WERI-Rb-1 (cell line): ENCODE results near the gene UNC5C.

Source experiments
- DNase-seq: peaks from one replicate; pipeline ENCODE4 v3.0.0-alpha.2; 2020
- H3K27ac ChIP-seq: fragments of 250-450 bp; sonication (Bioruptor Pico); 2 replicates; pipeline ENCODE4 v1.5.1; 2020; ENCODE audit warnings: mild to moderate bottlenecking, moderate library complexity
- H3K27me3 ChIP-seq: fragments of 250-450 bp; sonication (Bioruptor Pico); 2 replicates; pipeline ENCODE4 v1.5.1; 2021; ENCODE audit warnings: mild to moderate bottlenecking, low read depth, moderate library complexity; ENCODE audit not compliant: insufficient read depth, severe bottlenecking
- H3K36me3 ChIP-seq: fragments of 250-450 bp; sonication (Bioruptor Pico); 2 replicates; pipeline ENCODE4 v1.5.1; 2020; ENCODE audit warnings: mild to moderate bottlenecking, moderate library complexity
- H3K4me3 ChIP-seq: 2 replicates; pipeline ENCODE4 v1.5.1; 2011; ENCODE audit warnings: low read depth, mild to moderate bottlenecking, control low read depth, low read length
- H3K9me3 ChIP-seq: fragments of 250-450 bp; sonication (Bioruptor Pico); 2 replicates; pipeline ENCODE4 v1.5.1; 2021; ENCODE audit warnings: mild to moderate bottlenecking, moderate library complexity; ENCODE audit not compliant: severe bottlenecking
- TF ChIP-seq, protein P1 (sequence below): IDR thresholded peaks from 2 replicates; pipeline ENCODE4 v1.5.1; 2011; ENCODE audit warnings: low read depth, mild to moderate bottlenecking, control low read depth, inconsistent platforms, low read length

UNC5C gene

DNA sequence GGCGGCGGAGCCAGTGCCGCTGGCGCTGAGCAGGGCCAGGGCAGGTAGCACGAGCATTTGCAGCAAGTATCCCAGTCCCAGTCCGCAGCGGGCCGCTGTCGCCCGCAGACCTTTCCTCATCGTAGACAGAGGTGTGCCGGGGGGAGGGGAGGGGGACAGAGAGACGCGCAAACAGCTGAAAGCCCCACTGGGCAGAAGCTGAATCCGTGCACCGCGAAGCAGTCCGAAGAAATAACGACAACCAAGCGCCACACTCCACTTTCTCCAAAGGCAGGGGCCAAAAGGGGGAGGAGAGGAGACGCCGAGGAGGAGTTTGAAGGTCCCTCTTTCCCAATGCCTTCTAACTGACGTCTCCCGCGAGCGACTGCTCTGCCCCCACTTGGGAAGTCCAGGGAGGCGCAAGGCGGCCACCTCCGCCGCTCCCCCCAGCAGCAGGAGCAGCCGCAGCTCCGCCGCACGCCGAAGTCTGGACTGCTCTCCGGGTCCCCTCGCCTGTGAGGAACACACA lies at the start of gene UNC5C:
Gene UNC5C (minus strand): TSS at position 236 of the 508 bp plus-strand sequence.
- no peaks in the 10 kb centered on the region for H3K9me3 ChIP-seq
- DNase-seq, result peak; percentile 76

DNA sequence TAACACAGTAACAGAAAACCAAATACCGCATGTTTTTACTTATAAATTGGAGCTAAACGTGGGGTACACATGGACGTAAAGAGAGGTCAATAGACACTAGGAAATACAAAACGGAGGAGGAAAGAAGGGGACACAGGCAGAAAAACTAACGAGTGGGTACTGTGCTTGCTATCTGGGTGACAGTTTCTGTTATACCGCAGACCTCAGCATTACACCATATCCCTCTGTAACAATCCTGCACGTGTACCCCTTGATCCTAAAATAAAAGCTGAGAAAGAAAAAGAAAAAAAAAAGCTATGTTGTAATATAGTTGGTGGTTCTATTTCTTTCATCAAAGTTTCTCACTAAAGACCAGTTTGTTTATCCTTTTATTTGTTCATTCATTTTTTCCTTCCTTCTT lies 47.9 kb upstream of the UNC5C start:
- Histone ChIP-seq H3K9me3 (no peaks in the 10 kb centered on the region), H3K27ac (no peak overlapping the region), H3K27me3 (no peaks in the 10 kb centered on the region), H3K4me3 (no peak overlapping the region), H3K36me3 (no peaks in the 10 kb centered on the region)
- DNase-seq, result no peak
- TF ChIP-seq, protein P1, sequence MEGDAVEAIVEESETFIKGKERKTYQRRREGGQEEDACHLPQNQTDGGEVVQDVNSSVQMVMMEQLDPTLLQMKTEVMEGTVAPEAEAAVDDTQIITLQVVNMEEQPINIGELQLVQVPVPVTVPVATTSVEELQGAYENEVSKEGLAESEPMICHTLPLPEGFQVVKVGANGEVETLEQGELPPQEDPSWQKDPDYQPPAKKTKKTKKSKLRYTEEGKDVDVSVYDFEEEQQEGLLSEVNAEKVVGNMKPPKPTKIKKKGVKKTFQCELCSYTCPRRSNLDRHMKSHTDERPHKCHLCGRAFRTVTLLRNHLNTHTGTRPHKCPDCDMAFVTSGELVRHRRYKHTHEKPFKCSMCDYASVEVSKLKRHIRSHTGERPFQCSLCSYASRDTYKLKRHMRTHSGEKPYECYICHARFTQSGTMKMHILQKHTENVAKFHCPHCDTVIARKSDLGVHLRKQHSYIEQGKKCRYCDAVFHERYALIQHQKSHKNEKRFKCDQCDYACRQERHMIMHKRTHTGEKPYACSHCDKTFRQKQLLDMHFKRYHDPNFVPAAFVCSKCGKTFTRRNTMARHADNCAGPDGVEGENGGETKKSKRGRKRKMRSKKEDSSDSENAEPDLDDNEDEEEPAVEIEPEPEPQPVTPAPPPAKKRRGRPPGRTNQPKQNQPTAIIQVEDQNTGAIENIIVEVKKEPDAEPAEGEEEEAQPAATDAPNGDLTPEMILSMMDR, result no peak

More for the DNA sequence above, at the start of gene UNC5C:
- no peak within 1 kb of the TSS for H3K27ac ChIP-seq
- no peaks in the 10 kb centered on the region for H3K36me3 ChIP-seq
- H3K27me3 ChIP-seq, result no peaks in the 10 kb centered on the region
- H3K4me3 ChIP-seq, result peak within 1 kb of the TSS; percentile 83
- TF ChIP-seq, protein P1, result peak; percentile 9

DNA sequence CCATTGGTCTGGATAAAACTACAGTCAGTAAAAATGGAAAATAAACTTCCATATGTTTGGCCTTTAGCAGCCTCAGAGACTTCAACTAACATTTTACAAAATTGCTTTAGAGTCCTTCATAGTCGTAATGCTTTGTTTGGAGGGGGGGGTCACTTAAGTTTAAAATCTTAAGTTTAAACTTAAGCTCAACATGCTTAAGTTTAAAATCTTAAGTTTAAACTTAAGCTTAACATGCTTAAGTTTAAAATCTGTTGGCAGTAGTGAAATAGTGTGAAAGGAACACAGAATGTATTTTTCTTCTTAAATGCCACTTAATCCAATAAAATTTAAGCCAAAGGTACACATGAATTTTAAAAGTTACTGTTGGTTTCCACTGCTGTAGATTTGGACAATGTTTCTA lies 45.9 kb upstream of the UNC5C start:
- TF ChIP-seq, protein P1, result no peak
- H3K27me3 ChIP-seq, result no peaks in the 10 kb centered on the region
- no peak overlapping the region for H3K27ac ChIP-seq
- H3K36me3 ChIP-seq, result no peaks in the 10 kb centered on the region
- no peak overlapping the region for H3K4me3 ChIP-seq
- DNase-seq, result no peak
- H3K9me3 ChIP-seq, result no peaks in the 10 kb centered on the region

DNA sequence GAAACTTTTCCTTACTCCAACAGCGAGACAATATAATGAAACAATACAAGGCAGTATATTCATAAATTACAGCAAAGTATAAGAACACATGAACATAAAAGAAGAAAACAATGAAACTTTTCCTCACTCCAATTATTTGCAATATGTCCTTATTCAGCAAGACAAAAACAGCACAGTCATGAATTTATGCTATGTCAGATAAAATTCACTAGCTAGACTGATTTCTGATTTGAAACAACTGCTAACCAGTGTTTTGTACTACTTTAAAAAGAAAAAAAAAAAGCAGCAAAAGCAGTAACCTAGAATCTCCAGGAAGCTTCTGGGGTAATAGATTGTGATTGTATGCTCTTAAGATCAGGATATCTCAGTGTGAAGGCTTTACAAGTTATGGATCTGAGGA lies 45.2 kb upstream of the UNC5C start:
- no peak overlapping the region for H3K4me3 ChIP-seq
- DNase-seq, result no peak
- H3K27me3 ChIP-seq, result no peaks in the 10 kb centered on the region
- H3K27ac ChIP-seq, result no peak overlapping the region
- H3K9me3 ChIP-seq, result no peaks in the 10 kb centered on the region
- TF ChIP-seq, protein P1, result no peak
- no peaks in the 10 kb centered on the region for H3K36me3 ChIP-seq

DNA sequence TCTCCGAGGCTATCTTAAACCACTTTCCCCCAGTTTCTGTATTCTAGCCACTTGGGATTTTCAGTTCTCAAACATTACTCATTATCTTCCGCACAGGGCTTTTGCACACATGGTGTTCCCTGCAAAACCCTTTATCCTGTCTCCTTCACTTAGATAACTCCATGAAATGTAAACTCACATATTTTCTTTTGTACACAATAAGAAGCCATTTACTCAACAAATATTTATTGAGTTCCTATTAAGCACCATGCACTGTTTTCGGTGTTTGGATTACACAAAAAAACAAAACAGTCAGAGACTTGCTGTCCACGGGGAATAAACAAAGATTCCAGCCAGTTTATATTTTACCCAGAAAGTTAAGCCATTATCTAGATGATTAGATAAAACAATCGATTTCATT lies 42.5 kb upstream of the UNC5C start:
- Histone ChIP-seq H3K27me3 (no peaks in the 10 kb centered on the region), H3K9me3 (no peaks in the 10 kb centered on the region), H3K27ac (no peak overlapping the region), H3K4me3 (no peak overlapping the region), H3K36me3 (no peaks in the 10 kb centered on the region)
- TF ChIP-seq, protein P1, result no peak
- no peak for DNase-seq

DNA sequence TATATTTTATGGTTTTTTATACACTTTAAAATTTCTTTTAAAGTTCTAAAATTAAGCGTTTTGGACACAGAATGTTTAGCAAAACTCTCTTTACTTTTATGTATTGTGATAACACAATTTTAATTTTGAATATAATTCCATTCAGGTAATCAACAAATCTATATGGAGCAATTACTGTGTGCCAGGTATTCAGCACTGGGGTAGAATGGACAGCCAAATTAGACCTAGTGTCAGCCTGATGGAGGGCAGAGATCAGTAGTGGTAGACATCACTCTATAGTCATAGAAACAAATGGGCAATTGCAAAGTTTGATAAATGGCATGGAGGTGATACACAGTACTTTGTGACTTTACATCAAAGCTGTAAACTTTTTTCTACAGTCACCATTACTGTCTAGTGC lies 41.8 kb upstream of the UNC5C start:
- DNase-seq, result no peak
- no peak overlapping the region for H3K4me3 ChIP-seq
- H3K27ac ChIP-seq, result no peak overlapping the region
- H3K9me3 ChIP-seq, result no peaks in the 10 kb centered on the region
- no peaks in the 10 kb centered on the region for H3K27me3 ChIP-seq
- TF ChIP-seq, protein P1, result no peak
- no peaks in the 10 kb centered on the region for H3K36me3 ChIP-seq
